Activated B cell treated with CpG ODN at 0.5 μM for 24 hours (primary cell): ENCODE data around the gene MRLN. TPM values are rescaled to one million over a fixed set of nuclear protein-coding genes. Genes with fewer than 3 reads are reported as not detected.

ENCODE experiments used
- ATAC-seq: fragments of 200-7000 bp; cut with Tn5 transposase; one replicate; pipeline ENCODE4 v1.10.0; 2021; ENCODE audit warnings: low read depth, mild to moderate bottlenecking, moderate library complexity
- CTCF ChIA-PET: fragments of 350-600 bp; sonication (Branson Sonifier 250); formaldehyde crosslinking; loops from one replicate; lab custom pipeline; 2021; ENCODE audit warnings: antibody characterized with exemption; lab: Charles Lee
- POLR2A ChIA-PET: fragments of 350-600 bp; sonication (Branson Sonifier 250); formaldehyde crosslinking; loops from one replicate; lab custom pipeline; 2021; ENCODE audit warnings: antibody characterized with exemption; lab: Charles Lee
- DNase-seq: peaks from one replicate; pipeline ENCODE4 v3.0.0; 2022
- H3K27ac Mint-ChIP-seq: one replicate; pipeline ENCODE4 v1.8.0; 2020; ENCODE audit warnings: mixed read lengths
- H3K27me3 Mint-ChIP-seq: one replicate; pipeline ENCODE4 v1.8.0; 2021; ENCODE audit warnings: mixed read lengths
- H3K36me3 Mint-ChIP-seq: one replicate; pipeline ENCODE4 v1.8.0; 2021; ENCODE audit warnings: low read depth, mixed read lengths
- H3K4me1 Mint-ChIP-seq: one replicate; pipeline ENCODE4 v1.8.0; 2021; ENCODE audit warnings: mixed read lengths
- H3K4me3 Mint-ChIP-seq: one replicate; pipeline ENCODE4 v1.8.0; 2020; ENCODE audit warnings: mild to moderate bottlenecking, mixed read lengths
- H3K9me3 Mint-ChIP-seq: one replicate; pipeline ENCODE4 v1.8.0; 2020; ENCODE audit warnings: mixed read lengths
- intact Hi-C: fragments of 100-400 bp; cut with micrococcal nuclease; formaldehyde crosslinking; loops from one replicate; pipeline ENCODE4 v1.15.1; 2024
- total RNA-seq: library from RNA; stranded (reverse); gene quantifications from 2 replicates; pipeline ENCODE4 v1.2.3, GENCODE V29; 2022
- TF ChIP-seq, protein P1 (sequence below): fragments of 200-600 bp; IDR thresholded peaks from one replicate; pipeline ENCODE4 v1.8.0; 2022; ENCODE audit warnings: antibody characterized with exemption, mild to moderate bottlenecking

MRLN gene
- total RNA-seq, 1 donor from 2014 or later, result not detected

- H3K4me3 Mint-ChIP-seq, result no peak overlapping the region
- ChIA-PET POLR2A (interaction anchor here (0.7 kb wide), 1 partner anchor 11 kb away, joined by 5 read pairs; the partner anchor contains the start of gene SLC16A9), CTCF (interaction anchor here (0.6 kb wide), 1 partner anchor 111 kb away, joined by 3 read pairs; no protein-coding TSS in a partner anchor)
- peaks cover 4% of the 10 kb centered on the region for H3K9me3 Mint-ChIP-seq
- TF ChIP-seq, protein P1, sequence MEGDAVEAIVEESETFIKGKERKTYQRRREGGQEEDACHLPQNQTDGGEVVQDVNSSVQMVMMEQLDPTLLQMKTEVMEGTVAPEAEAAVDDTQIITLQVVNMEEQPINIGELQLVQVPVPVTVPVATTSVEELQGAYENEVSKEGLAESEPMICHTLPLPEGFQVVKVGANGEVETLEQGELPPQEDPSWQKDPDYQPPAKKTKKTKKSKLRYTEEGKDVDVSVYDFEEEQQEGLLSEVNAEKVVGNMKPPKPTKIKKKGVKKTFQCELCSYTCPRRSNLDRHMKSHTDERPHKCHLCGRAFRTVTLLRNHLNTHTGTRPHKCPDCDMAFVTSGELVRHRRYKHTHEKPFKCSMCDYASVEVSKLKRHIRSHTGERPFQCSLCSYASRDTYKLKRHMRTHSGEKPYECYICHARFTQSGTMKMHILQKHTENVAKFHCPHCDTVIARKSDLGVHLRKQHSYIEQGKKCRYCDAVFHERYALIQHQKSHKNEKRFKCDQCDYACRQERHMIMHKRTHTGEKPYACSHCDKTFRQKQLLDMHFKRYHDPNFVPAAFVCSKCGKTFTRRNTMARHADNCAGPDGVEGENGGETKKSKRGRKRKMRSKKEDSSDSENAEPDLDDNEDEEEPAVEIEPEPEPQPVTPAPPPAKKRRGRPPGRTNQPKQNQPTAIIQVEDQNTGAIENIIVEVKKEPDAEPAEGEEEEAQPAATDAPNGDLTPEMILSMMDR, result no peak
- peaks cover 3% of the 10 kb centered on the region for H3K27me3 Mint-ChIP-seq
- no peaks in the 10 kb centered on the region for H3K36me3 Mint-ChIP-seq
- ATAC-seq (no peak), DNase-seq (no peak)
- intact Hi-C loops, result no loop called here
- H3K27ac Mint-ChIP-seq, result no peak overlapping the region
- H3K4me1 Mint-ChIP-seq, result no peaks in the 10 kb centered on the region
These were observed 32.9 kb downstream of the MRLN start for GRCh38 chr10:59720377-59720776.

DNA sequence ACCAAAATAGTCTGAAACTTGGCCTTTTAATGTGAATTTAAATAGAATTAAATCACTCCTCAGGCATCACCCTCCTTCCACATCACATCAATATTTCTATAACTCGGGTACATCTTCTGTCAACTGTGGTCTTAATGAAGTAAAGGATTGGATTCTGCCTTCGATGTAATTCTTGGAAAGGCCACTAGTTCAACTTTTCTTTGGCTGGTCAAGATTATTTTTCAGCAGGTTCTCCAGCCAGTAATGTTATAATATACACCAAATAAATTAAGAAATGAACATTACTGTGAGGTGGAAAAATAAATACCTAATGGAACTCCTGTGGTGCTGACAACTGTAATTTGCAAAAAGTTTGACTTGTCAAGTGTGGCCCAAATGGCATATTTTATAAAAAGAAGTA, 33.9 kb downstream of the MRLN start:
- Mint-ChIP-seq H3K27me3 (peaks cover 3% of the 10 kb centered on the region), H3K4me1 (no peaks in the 10 kb centered on the region), H3K27ac (no peak overlapping the region), H3K4me3 (no peak overlapping the region), H3K9me3 (peaks cover 4% of the 10 kb centered on the region), H3K36me3 (no peaks in the 10 kb centered on the region)
- POLR2A ChIA-PET, result no interaction called here
- ATAC-seq, result no peak
- intact Hi-C loops, result no loop called here
- TF ChIP-seq, protein P1, result no peak
- CTCF ChIA-PET, result no interaction called here
- no peak for DNase-seq

GRCh38 chr10:59718257-59718656, 35.0 kb downstream of the MRLN start:
- CTCF ChIA-PET, result no interaction called here
- H3K36me3 Mint-ChIP-seq, result no peaks in the 10 kb centered on the region
- DNase-seq (no peak), ATAC-seq (no peak)
- TF ChIP-seq, protein P1, result no peak
- intact Hi-C loops, result no loop called here
- no peak overlapping the region for H3K27ac Mint-ChIP-seq
- POLR2A ChIA-PET, result interaction anchor here (0.6 kb wide), 1 partner anchor 8 kb away, joined by 3 read pairs; no protein-coding TSS in a partner anchor
- no peaks in the 10 kb centered on the region for H3K4me1 Mint-ChIP-seq
- H3K9me3 Mint-ChIP-seq, result peaks cover 4% of the 10 kb centered on the region
- H3K27me3 Mint-ChIP-seq, result peaks cover 9% of the 10 kb centered on the region
- no peak overlapping the region for H3K4me3 Mint-ChIP-seq

GRCh38 chr10:59713196-59713821, 39.9 kb downstream of the MRLN start:
- Mint-ChIP-seq H3K27ac (no peak overlapping the region), H3K27me3 (peaks cover 18% of the 10 kb centered on the region), H3K4me1 (peaks cover 6% of the 10 kb centered on the region), H3K36me3 (no peaks in the 10 kb centered on the region), H3K9me3 (no peaks in the 10 kb centered on the region), H3K4me3 (no peak overlapping the region)
- CTCF ChIA-PET, result no interaction called here
- DNase-seq, result no peak
- intact Hi-C loops, result no loop called here
- TF ChIP-seq, protein P1, result no peak
- POLR2A ChIA-PET, result no interaction called here
- no peak for ATAC-seq

DNA sequence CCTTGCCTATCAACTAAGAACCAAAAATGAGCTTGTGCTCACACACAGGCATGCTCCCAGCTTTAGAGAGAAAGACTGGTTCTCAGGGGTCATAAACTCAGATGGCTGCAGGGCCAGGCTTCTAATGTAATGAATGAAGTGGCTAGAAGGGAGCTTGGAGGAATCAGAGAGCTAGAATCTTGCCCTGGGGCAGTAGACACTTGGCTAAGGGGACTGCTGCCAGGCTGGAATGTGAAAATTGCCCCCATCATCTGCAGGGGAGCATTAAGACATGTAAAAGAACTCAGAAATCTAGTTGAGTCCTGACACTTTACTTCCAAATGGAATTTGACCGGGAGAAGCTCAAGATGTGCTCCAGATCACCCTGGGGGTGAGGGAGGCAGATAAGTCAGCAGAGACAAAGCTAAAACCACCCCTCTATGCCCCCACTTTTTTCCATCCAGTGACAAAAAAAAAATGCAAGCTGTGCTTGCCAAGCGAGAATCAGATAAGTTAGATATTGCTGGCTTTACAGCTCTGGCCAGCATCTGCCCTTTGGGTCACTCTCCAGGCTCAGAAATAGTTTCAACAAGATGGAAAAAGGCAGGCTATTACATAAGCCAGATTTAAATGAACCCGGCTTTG, 41.3 kb downstream of the MRLN start:
- H3K4me1 Mint-ChIP-seq, result peaks cover 6% of the 10 kb centered on the region
- TF ChIP-seq, protein P1, result no peak
- H3K9me3 Mint-ChIP-seq, result no peaks in the 10 kb centered on the region
- CTCF ChIA-PET, result interaction anchor here (1.1 kb wide), 1 partner anchor 119 kb away, joined by 3 read pairs; no protein-coding TSS in a partner anchor
- intact Hi-C loops, result no loop called here
- H3K4me3 Mint-ChIP-seq, result no peak overlapping the region
- ATAC-seq (no peak), DNase-seq (no peak)
- POLR2A ChIA-PET, result no interaction called here
- no peaks in the 10 kb centered on the region for H3K36me3 Mint-ChIP-seq
- H3K27ac Mint-ChIP-seq, result no peak overlapping the region
- peaks cover 24% of the 10 kb centered on the region for H3K27me3 Mint-ChIP-seq
